Fibroblast of lung (primary cell): ENCODE data around the gene KNG1.

Experiments used
- CTCF ChIP-seq, 2 donors: IDR thresholded peaks in 1 of 2; conservative IDR thresholded peaks in 1 of 2; 1 replicate in 1 of 2; 2 replicates in 1 of 2; pipeline ENCODE4 v1.5.1; 2011 to 2012; ENCODE audit warnings: low read length in 2 of 2, control low read depth in 1 of 2, inconsistent platforms in 1 of 2, low read depth in 1 of 2, mild to moderate bottlenecking in 1 of 2
- EZH2 ChIP-seq: IDR thresholded peaks from 2 replicates; pipeline ENCODE4 v1.5.1; 2012; ENCODE audit warnings: low read length, control low read depth, mild to moderate bottlenecking; ENCODE audit errors: missing control alignments

- TF ChIP-seq CTCF (conservative IDR thresholded peaks at IDR 0.05 in 1 of 2, IDR thresholded peaks at IDR 0.05 in 1 of 2; ENCODE audit: low read depth in 1 of 2, low read length in 2 of 2) (no peak), EZH2 (no peak)
Measured at GRCh38 chr3:186757214-186757613, 40.1 kb downstream of the KNG1 start.
